Measurements from ENCODE around the gene RPL38.

DNA sequence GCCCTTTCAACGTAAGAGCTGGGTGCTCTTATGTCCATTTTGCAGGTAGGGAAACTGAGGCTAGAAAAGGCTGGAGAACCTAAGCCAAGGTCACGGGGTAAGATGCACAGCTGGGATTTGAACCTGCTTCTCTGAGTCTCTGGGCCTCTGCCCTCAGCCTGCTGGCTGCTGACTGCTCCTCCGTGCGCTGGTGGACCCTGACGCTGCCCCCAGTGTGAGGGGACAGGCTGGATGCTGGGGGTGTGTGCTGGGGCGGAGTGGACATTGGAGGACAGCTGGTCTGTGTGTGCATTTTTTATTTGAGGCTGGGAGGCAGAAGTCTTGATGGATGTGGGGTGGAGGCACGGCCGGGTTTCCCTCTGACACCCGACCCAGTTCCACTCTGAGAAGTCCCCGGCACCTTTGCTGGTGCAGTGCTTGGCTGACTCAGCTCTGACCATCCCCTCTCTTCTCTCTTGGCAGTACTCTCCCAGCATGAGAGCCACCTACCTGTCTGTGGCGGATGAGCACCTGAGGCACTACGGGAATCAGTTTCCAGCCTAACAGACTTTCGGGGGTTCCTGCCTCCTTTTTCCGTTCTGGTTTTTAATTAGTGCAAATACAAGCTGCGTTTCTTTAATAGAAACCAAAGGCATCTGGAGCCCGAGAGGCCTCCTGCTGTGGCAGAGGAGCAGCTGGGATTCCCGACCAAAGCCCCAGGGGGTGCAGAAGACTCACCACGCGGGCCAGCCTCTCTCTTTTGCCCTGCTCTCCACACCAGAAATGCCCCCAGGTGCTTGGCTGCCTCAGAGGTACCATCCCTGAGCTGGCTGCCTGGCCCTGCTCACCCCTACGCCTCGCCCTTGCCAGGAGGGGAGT is 56.4 kb downstream of the RPL38 start:
- TF ChIP-seq POLR2A (IDR thresholded peaks at IDR 0.05), result no peak
- TF ChIP-seq, protein P1, sequence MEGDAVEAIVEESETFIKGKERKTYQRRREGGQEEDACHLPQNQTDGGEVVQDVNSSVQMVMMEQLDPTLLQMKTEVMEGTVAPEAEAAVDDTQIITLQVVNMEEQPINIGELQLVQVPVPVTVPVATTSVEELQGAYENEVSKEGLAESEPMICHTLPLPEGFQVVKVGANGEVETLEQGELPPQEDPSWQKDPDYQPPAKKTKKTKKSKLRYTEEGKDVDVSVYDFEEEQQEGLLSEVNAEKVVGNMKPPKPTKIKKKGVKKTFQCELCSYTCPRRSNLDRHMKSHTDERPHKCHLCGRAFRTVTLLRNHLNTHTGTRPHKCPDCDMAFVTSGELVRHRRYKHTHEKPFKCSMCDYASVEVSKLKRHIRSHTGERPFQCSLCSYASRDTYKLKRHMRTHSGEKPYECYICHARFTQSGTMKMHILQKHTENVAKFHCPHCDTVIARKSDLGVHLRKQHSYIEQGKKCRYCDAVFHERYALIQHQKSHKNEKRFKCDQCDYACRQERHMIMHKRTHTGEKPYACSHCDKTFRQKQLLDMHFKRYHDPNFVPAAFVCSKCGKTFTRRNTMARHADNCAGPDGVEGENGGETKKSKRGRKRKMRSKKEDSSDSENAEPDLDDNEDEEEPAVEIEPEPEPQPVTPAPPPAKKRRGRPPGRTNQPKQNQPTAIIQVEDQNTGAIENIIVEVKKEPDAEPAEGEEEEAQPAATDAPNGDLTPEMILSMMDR (IDR thresholded peaks at IDR 0.05), result no peak

Measured in testis (tissue), 2 donors.